BLaER1 treated with 17β-estradiol and CSF1 and Interleukin-3, amounts not matched to agents 10 nM and 100 nM (cell line): ENCODE measurements around the gene GLP1R.

Experiments used
- H3K27ac ChIP-seq, 11 experiments: shearing (Covaris generic); formaldehyde crosslinking; 2 replicates each; pipeline ENCODE4 v1.8.1; 2022
- H3K27me3 ChIP-seq, 11 experiments: shearing (Covaris generic); formaldehyde crosslinking; 2 replicates each; pipeline ENCODE4 v1.8.1; 2022
- H3K36me3 ChIP-seq, 11 experiments: shearing (Covaris generic); formaldehyde crosslinking; 2 replicates each; pipeline ENCODE4 v1.8.1; 2022
- H3K4me1 ChIP-seq, 10 experiments: shearing (Covaris generic); formaldehyde crosslinking; 2 replicates each; pipeline ENCODE4 v1.8.1; 2022
- H3K4me2 ChIP-seq, 11 experiments: shearing (Covaris generic); formaldehyde crosslinking; 2 replicates each; pipeline ENCODE4 v1.8.1; 2022
- H3K4me3 ChIP-seq, 10 experiments: shearing (Covaris generic); formaldehyde crosslinking; 2 replicates each; pipeline ENCODE4 v1.8.1; 2022
- H3K9ac ChIP-seq, 11 experiments: shearing (Covaris generic); formaldehyde crosslinking; 2 replicates each; pipeline ENCODE4 v1.8.1; 2022
- H3K9me3 ChIP-seq, 11 experiments: shearing (Covaris generic); formaldehyde crosslinking; replicated peaks in 1 of 11; 2 replicates each; pipeline ENCODE4 v1.8.1; 2022
- H4K20me1 ChIP-seq, 11 experiments: shearing (Covaris generic); formaldehyde crosslinking; 2 replicates each; pipeline ENCODE4 v1.8.1; 2022
- Cebpa-rat ChIP-seq, 11 experiments: shearing (Covaris generic); IDR thresholded peaks; 2 replicates each; pipeline ENCODE4 v1.8.1; 2022

The GLP1R gene

DNA sequence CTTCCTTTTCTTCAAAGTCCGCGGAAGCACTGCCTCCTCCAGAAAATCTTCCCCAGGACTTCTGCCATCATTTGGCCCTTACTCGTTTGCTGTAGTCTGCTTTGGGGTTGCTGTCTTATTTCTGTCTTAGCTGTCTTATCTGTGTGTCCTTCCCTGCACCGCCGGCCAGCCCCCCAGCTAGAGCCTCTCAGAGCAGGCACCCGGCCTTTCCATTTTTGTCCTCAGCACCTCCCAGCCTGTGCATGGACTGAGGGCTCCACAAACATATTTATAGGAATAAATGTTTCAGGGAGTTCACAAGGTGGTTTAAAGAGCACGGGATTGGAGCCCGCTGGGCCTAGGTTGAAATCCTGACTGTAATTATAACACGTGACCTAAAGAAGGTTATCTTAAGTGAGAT is 8.1 kb downstream of the GLP1R start:
- peaks cover 0 to 47% (median 18%) of the 10 kb centered on the region in 11 experiments; a peak in 15 of 22 replicates for H3K36me3 ChIP-seq
- H3K4me2 ChIP-seq = no peak overlapping the region
- H3K27ac ChIP-seq = no peak overlapping the region
- peaks cover 0 to 26% (median 0%) of the 10 kb centered on the region in 11 experiments; a peak in 6 of 22 replicates for H4K20me1 ChIP-seq
- H3K9me3 ChIP-seq = no peaks in the 10 kb centered on the region
- no peaks in the 10 kb centered on the region for H3K27me3 ChIP-seq
- no peak for TF ChIP-seq Cebpa-rat (IDR thresholded peaks at IDR 0.05)
- no peak overlapping the region for H3K9ac ChIP-seq
- peaks cover 17 to 27% (median 21%) of the 10 kb centered on the region in 10 experiments for H3K4me1 ChIP-seq
- no peak overlapping the region for H3K4me3 ChIP-seq

DNA sequence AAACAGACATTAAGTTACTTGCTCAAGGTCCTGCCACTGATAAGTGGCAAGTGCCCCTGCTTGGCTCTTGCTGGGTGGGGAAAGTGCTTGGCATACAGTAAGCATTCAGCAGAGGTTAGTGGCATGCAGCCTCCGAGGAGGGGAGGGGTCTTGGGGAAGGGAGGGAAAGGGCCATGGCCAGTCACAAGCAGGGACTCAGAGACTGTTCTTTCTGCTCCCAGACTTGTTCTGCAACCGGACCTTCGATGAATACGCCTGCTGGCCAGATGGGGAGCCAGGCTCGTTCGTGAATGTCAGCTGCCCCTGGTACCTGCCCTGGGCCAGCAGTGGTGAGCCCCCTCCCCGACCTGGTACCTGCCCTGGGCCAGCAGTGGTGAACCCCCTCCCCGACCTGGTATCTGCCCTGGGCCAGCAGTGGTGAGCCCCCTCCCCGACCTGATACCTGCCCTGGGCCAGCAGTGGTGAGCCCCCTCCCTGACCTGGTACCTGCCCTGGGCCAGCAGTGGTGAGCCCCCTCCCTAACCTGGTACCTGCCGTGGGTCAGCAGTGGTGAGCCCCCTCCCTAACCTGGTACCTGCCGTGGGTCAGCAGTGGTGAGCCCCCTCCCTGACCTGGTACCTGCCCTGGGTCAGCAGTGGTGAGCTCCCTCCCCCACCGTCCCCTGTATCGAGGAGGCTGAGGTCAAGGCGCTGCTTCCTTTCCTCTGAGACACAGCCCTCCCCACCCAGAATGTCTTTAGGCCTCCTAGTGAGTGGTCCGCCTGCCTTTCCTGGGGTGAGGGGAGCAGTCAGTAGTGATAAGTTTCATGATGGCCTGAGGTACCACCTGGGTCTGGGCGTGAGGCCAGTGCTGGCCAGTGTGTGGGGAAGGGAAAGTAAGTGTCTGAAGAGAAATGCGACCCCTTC is 8.9 kb downstream of the GLP1R start:
- no peak overlapping the region for H3K4me2 ChIP-seq
- peaks cover 0 to 47% (median 18%) of the 10 kb centered on the region in 11 experiments; a peak in 15 of 22 replicates for H3K36me3 ChIP-seq
- no peak for TF ChIP-seq Cebpa-rat (IDR thresholded peaks at IDR 0.05)
- peaks cover 8 to 19% (median 13%) of the 10 kb centered on the region in 10 experiments for H3K4me1 ChIP-seq
- H3K27ac ChIP-seq = no peak overlapping the region
- no peaks in the 10 kb centered on the region for H3K27me3 ChIP-seq
- no peak overlapping the region for H3K4me3 ChIP-seq
- no peak overlapping the region for H3K9ac ChIP-seq
- H4K20me1 ChIP-seq = peaks cover 0 to 18% (median 0%) of the 10 kb centered on the region in 11 experiments; a peak in 4 of 22 replicates
- no peaks in the 10 kb centered on the region for H3K9me3 ChIP-seq

- no peaks in the 10 kb centered on the region for H3K9me3 ChIP-seq
- H3K27ac ChIP-seq = no peak overlapping the region
- no peak overlapping the region for H3K4me3 ChIP-seq
- H3K4me1 ChIP-seq = peaks cover 0 to 8% (median 1%) of the 10 kb centered on the region in 10 experiments; a peak in 13 of 20 replicates
- no peaks in the 10 kb centered on the region for H3K27me3 ChIP-seq
- peaks cover 0 to 47% (median 18%) of the 10 kb centered on the region in 11 experiments; a peak in 15 of 22 replicates for H3K36me3 ChIP-seq
- no peak overlapping the region for H3K4me2 ChIP-seq
- no peak overlapping the region for H3K9ac ChIP-seq
- peaks cover 0 to 10% (median 0%) of the 10 kb centered on the region in 11 experiments; a peak in 3 of 22 replicates for H4K20me1 ChIP-seq
- no peak for TF ChIP-seq Cebpa-rat (IDR thresholded peaks at IDR 0.05)
Observed at GRCh38 chr6:39058471-39059147, 10.0 kb downstream of the GLP1R start.

DNA sequence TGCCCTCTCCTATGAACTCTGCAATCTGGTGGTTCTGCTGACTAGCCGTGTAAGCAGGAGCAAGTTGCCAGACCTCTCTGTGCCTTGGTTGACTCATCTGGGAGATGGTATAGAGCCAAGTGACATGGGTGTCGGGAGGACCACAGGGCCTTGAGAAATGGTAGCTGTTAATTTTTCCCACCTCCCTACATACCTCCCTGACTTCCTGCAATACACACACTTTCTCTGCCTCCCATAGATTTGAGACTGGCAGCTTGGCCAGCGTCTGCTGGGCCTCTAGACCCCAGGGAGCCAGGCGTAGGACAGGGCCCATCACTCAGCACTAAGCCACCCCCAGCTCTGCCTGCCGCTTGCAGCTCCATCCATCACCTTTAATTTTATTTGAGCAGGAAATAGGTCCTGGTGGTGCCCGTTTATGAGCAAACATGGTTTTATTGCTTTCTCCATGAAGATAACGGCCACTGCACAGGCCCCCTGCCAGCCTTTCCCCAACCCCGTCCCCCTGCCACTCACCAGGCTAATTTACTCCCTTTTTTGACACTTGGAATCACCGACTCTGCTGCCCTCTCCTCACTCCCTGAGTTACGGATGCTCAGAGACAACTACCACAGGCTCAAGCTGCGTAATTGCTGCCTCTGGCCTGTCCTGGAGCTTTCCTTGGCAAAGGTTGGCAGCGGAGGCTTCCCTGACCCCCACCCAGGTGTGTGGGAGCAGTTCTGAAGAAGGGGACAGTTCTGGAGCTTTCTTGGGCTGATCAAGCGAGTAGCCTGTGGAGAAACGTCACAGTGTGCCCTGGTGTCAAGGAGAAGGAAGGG is 11.1 kb downstream of the GLP1R start:
- Histone ChIP-seq H3K27ac (no peak overlapping the region), H3K27me3 (no peaks in the 10 kb centered on the region), H3K4me1 (peaks cover 0 to 3% (median 0%) of the 10 kb centered on the region in 10 experiments; a peak in 1 of 20 replicates), H3K9me3 (no peaks in the 10 kb centered on the region), H3K4me3 (no peak overlapping the region), H3K9ac (no peak overlapping the region), H3K36me3 (peaks cover 0 to 43% (median 18%) of the 10 kb centered on the region in 11 experiments; a peak in 15 of 22 replicates), H3K4me2 (no peak overlapping the region), H4K20me1 (peaks cover 0 to 6% (median 0%) of the 10 kb centered on the region in 11 experiments; a peak in 1 of 22 replicates)
- no peak for TF ChIP-seq Cebpa-rat (IDR thresholded peaks at IDR 0.05)

GRCh38 chr6:39060467-39061160 is 12.0 kb downstream of the GLP1R start:
- no peak for TF ChIP-seq Cebpa-rat (IDR thresholded peaks at IDR 0.05)
- no peak overlapping the region for H3K27ac ChIP-seq

DNA sequence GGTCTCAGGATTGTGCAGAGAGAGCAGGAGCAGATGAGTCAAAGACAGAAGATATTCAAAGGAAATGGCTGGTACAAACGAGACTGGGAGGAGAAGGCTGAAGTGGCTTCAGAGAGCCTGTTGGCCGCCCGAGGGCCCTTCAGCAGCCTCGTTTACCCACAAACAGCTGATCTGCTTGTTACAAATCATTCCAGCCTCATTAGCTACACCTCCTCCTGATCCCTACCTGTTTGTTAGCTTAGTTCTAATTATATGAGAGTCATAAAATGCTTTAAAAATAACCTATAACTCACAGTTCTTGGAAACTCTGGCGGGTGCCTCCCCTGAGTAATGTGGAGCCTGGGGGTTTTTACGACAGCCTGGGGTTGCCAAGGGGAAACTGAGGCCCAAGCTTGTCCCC is 12.6 kb downstream of the GLP1R start:
- H3K4me2 ChIP-seq = no peak overlapping the region
- peaks cover 0 to 41% (median 20%) of the 10 kb centered on the region in 11 experiments; a peak in 15 of 22 replicates for H3K36me3 ChIP-seq
- H3K9ac ChIP-seq = no peak overlapping the region
- H3K9me3 ChIP-seq = no peaks in the 10 kb centered on the region
- TF ChIP-seq Cebpa-rat (IDR thresholded peaks at IDR 0.05) = no peak
- H3K27ac ChIP-seq = no peak overlapping the region
- H4K20me1 ChIP-seq = peaks cover 0 to 6% (median 0%) of the 10 kb centered on the region in 11 experiments; a peak in 2 of 22 replicates
- no peak overlapping the region for H3K4me3 ChIP-seq
- no peaks in the 10 kb centered on the region for H3K27me3 ChIP-seq
- H3K4me1 ChIP-seq = peaks cover 0 to 3% (median 0%) of the 10 kb centered on the region in 10 experiments; a peak in 1 of 20 replicates

More at GRCh38 chr6:39060467-39061160, 12.0 kb downstream of the GLP1R start:
- no peak overlapping the region for H3K4me2 ChIP-seq
- no peaks in the 10 kb centered on the region for H3K27me3 ChIP-seq
- H3K36me3 ChIP-seq = peaks cover 0 to 41% (median 18%) of the 10 kb centered on the region in 11 experiments; a peak in 15 of 22 replicates
- no peak overlapping the region for H3K9ac ChIP-seq
- no peak overlapping the region for H3K4me3 ChIP-seq
- H3K4me1 ChIP-seq = peaks cover 0 to 3% (median 0%) of the 10 kb centered on the region in 10 experiments; a peak in 1 of 20 replicates
- peaks cover 0 to 6% (median 0%) of the 10 kb centered on the region in 11 experiments; a peak in 2 of 22 replicates for H4K20me1 ChIP-seq
- no peaks in the 10 kb centered on the region for H3K9me3 ChIP-seq

DNA sequence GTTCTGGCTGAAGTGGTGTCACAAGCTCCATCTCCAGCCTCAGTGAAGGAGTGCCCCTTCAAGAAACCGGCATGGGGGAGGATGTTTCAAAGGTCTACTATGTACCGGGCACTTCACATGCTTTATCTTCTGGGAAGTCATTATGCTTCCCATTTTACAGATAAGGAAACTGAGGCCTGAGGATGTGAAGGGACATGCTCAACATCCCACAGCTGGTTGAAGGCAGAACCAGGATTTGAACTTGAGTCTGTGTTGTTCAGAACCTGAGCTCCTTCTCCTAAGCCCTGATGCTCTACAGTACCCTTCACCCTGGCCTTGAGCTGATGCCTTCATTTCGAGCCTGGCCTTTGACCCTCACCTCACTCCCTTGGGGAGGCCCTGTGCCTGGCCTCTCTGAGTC is 13.0 kb downstream of the GLP1R start:
- Histone ChIP-seq H3K9me3 (no peaks in the 10 kb centered on the region), H3K27me3 (no peaks in the 10 kb centered on the region), H3K36me3 (peaks cover 0 to 40% (median 22%) of the 10 kb centered on the region in 11 experiments; a peak in 15 of 22 replicates), H3K4me2 (no peak overlapping the region), H3K9ac (no peak overlapping the region), H3K4me1 (peaks cover 0 to 3% (median 0%) of the 10 kb centered on the region in 10 experiments; a peak in 1 of 20 replicates), H3K27ac (no peak overlapping the region), H3K4me3 (no peak overlapping the region), H4K20me1 (peaks cover 0 to 6% (median 0%) of the 10 kb centered on the region in 11 experiments; a peak in 2 of 22 replicates)
- TF ChIP-seq Cebpa-rat (IDR thresholded peaks at IDR 0.05) = no peak
